ENCODE data around the gene KDM4E. TPM values are rescaled to one million over a fixed set of nuclear protein-coding genes. Genes with fewer than 3 reads are reported as not detected.

KDM4E gene
- total RNA-seq (2014; rRNA removed; shearing (Covaris generic)), result not detected in 2 replicates
- polyA plus RNA-seq (2016; fragmentation: Nextera tagmentation; extraction: Ambion mirVana), result not detected in 2 replicates

DNA sequence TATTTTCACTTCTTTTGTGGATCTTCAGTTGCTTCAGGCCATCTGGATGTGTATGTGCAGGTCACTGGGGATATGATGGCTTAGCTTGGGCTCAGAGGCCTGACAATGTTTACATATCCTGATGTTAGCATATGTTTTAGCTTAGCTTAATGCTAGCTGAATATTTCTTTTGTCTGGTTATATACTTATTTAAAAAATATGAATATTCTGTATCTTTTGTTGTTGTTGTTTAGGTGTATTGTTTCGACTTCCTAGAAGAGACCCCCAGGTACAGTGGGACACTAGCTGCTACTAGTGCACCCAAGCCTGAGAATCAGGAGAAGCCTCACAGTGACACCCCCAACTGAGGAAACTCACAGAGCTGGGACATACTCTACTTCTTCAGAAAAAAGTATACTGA lies at the start of gene KDM4E:
KDM4E (plus strand) TSS at position 301 of the 400 bp plus-strand sequence. CDS start 300 bp downstream, outside the sequence.
- no peaks in the 10 kb centered on the region for H3F3A ChIP-seq (ENCODE audit: insufficient read depth)
- no peak within 1 kb of the TSS for H3K27ac ChIP-seq
- H3K27me3 ChIP-seq (replicated peaks; ENCODE audit: insufficient read depth), result no peaks in the 10 kb centered on the region; the same call in 1 of the 2 replicates
- TF ChIP-seq EZH2phosphoT487 (IDR thresholded peaks at IDR 0.05; ENCODE audit: insufficient read depth, low read depth) (no peak), EZH2 (IDR thresholded peaks at IDR 0.05; ENCODE audit: insufficient read depth, poor library complexity, severe bottlenecking) (no peak)
- no peak within 1 kb of the TSS for H3K4me2 ChIP-seq (ENCODE audit: unreplicated experiment)
- H3K79me2 ChIP-seq (ENCODE audit: insufficient read depth), result no peaks in the 10 kb centered on the region
- no peaks in the 10 kb centered on the region for H3K36me3 ChIP-seq (ENCODE audit: low read depth)
- in situ Hi-C loops (cut with MboI), result no loop called here
- no peaks in the 10 kb centered on the region for H3K4me1 ChIP-seq (ENCODE audit: insufficient read depth)
- DNase-seq, result no peak
- H3K9ac ChIP-seq, result no peak within 1 kb of the TSS
- H3K9me2 ChIP-seq (ENCODE audit: insufficient read depth), result no peaks in the 10 kb centered on the region
- 60 to 71% methylated on average over 1 of the region's 1 CpG for WGBS, 2 experiments (ENCODE audit: low coverage in 1 of 2, low lambda C conversion rate in 2 of 2, missing lambda C conversion rate in 2 of 2)
- H3K4me3 ChIP-seq, result no peak within 1 kb of the TSS
- H2AFZ ChIP-seq, result no peak within 1 kb of the TSS
- H3K9me3 ChIP-seq (ENCODE audit: low read depth), result no peaks in the 10 kb centered on the region
- no peaks in the 10 kb centered on the region for H4K20me1 ChIP-seq (ENCODE audit: insufficient read depth)

GRCh38 chr11:94975599-94975998 lies 49.5 kb upstream of the KDM4E start:
- Histone ChIP-seq H3K4me1 (ENCODE audit: insufficient read depth) (peaks cover 7% of the 10 kb centered on the region), H4K20me1 (ENCODE audit: insufficient read depth) (no peaks in the 10 kb centered on the region), H3K36me3 (ENCODE audit: low read depth) (peaks cover 15% of the 10 kb centered on the region), H3K79me2 (ENCODE audit: insufficient read depth) (peaks cover 29% of the 10 kb centered on the region), H3F3A (ENCODE audit: insufficient read depth) (peaks cover 14% of the 10 kb centered on the region; the same call in 1 of the 2 replicates), H3K4me3 (no peak overlapping the region), H3K4me2 (ENCODE audit: unreplicated experiment) (no peak overlapping the region), H3K27me3 (replicated peaks; ENCODE audit: insufficient read depth) (no peaks in the 10 kb centered on the region), H3K9me3 (ENCODE audit: low read depth) (no peaks in the 10 kb centered on the region), H2AFZ (no peak overlapping the region), H3K9ac (no peak overlapping the region), H3K9me2 (ENCODE audit: insufficient read depth) (no peaks in the 10 kb centered on the region), H3K27ac (no peak overlapping the region)
- in situ Hi-C loops (cut with MboI), result no loop called here
- 94 to 95% methylated on average over 1 of the region's 1 CpG for WGBS, 2 experiments (ENCODE audit: low coverage in 1 of 2, low lambda C conversion rate in 2 of 2, missing lambda C conversion rate in 2 of 2)
- TF ChIP-seq EZH2 (IDR thresholded peaks at IDR 0.05; ENCODE audit: insufficient read depth, poor library complexity, severe bottlenecking) (no peak), EZH2phosphoT487 (IDR thresholded peaks at IDR 0.05; ENCODE audit: insufficient read depth, low read depth) (no peak)
- DNase-seq, result no peak

- H3K4me1 ChIP-seq (ENCODE audit: insufficient read depth), result no peaks in the 10 kb centered on the region
- in situ Hi-C loops (cut with MboI), result no loop called here
These were observed 37.7 kb upstream of the KDM4E start for GRCh38 chr11:94987378-94987777.

GRCh38 chr11:94988748-94989147 lies 36.3 kb upstream of the KDM4E start:
- H2AFZ ChIP-seq, result no peak overlapping the region
- H3K9me2 ChIP-seq (ENCODE audit: insufficient read depth), result no peaks in the 10 kb centered on the region
- in situ Hi-C loops (cut with MboI), result no loop called here
- no peaks in the 10 kb centered on the region for H3K79me2 ChIP-seq (ENCODE audit: insufficient read depth)
- H3F3A ChIP-seq (ENCODE audit: insufficient read depth), result no peaks in the 10 kb centered on the region
- no peak overlapping the region for H3K4me3 ChIP-seq
- H4K20me1 ChIP-seq (ENCODE audit: insufficient read depth), result no peaks in the 10 kb centered on the region
- H3K9ac ChIP-seq, result no peak overlapping the region
- no peaks in the 10 kb centered on the region for H3K9me3 ChIP-seq (ENCODE audit: low read depth)
- 85 to 90% methylated on average over 1 of the region's 1 CpG for WGBS, 2 experiments (ENCODE audit: low coverage in 1 of 2, low lambda C conversion rate in 2 of 2, missing lambda C conversion rate in 2 of 2)
- H3K27me3 ChIP-seq (replicated peaks; ENCODE audit: insufficient read depth), result no peaks in the 10 kb centered on the region
- TF ChIP-seq EZH2 (IDR thresholded peaks at IDR 0.05; ENCODE audit: insufficient read depth, poor library complexity, severe bottlenecking) (no peak), EZH2phosphoT487 (IDR thresholded peaks at IDR 0.05; ENCODE audit: insufficient read depth, low read depth) (no peak)
- H3K36me3 ChIP-seq (ENCODE audit: low read depth), result no peaks in the 10 kb centered on the region
- H3K4me2 ChIP-seq (ENCODE audit: unreplicated experiment), result no peak overlapping the region
- H3K4me1 ChIP-seq (ENCODE audit: insufficient read depth), result no peaks in the 10 kb centered on the region
- no peak overlapping the region for H3K27ac ChIP-seq
- no peak for DNase-seq

More at GRCh38 chr11:94987378-94987777, 37.7 kb upstream of the KDM4E start:
- Histone ChIP-seq H3K27me3 (replicated peaks; ENCODE audit: insufficient read depth) (no peaks in the 10 kb centered on the region), H3K4me3 (no peak overlapping the region), H3K27ac (no peak overlapping the region), H2AFZ (no peak overlapping the region), H3K79me2 (ENCODE audit: insufficient read depth) (no peaks in the 10 kb centered on the region), H3K36me3 (ENCODE audit: low read depth) (no peaks in the 10 kb centered on the region), H3K4me2 (ENCODE audit: unreplicated experiment) (no peak overlapping the region), H3F3A (ENCODE audit: insufficient read depth) (no peaks in the 10 kb centered on the region), H3K9me3 (ENCODE audit: low read depth) (no peaks in the 10 kb centered on the region), H4K20me1 (ENCODE audit: insufficient read depth) (no peaks in the 10 kb centered on the region), H3K9me2 (ENCODE audit: insufficient read depth) (no peaks in the 10 kb centered on the region), H3K9ac (no peak overlapping the region)
- WGBS, 2 experiments (ENCODE audit: low coverage in 1 of 2, low lambda C conversion rate in 2 of 2, missing lambda C conversion rate in 2 of 2), result 90 to 94% methylated on average over 4 of the region's 4 CpGs
- TF ChIP-seq EZH2phosphoT487 (IDR thresholded peaks at IDR 0.05; ENCODE audit: insufficient read depth, low read depth) (no peak), EZH2 (IDR thresholded peaks at IDR 0.05; ENCODE audit: insufficient read depth, poor library complexity, severe bottlenecking) (no peak)
- no peak for DNase-seq
